Measurements from ENCODE around the gene NFE2L2. TPM values are rescaled to one million over a fixed set of nuclear protein-coding genes. Genes with fewer than 3 reads are reported as not detected.

Gene NFE2L2
- total RNA-seq, 1 donor from 2014 or later, result 56.2 TPM

GRCh38 chr2:177289824-177290628 is 25.5 kb upstream of the NFE2L2 start:
- DNase-seq (ENCODE audit: low spot score), result peak; percentile 37
- Mint-ChIP-seq H3K36me3 (ENCODE audit: low read depth) (peaks cover 8% of the 10 kb centered on the region), H3K9me3 (no peaks in the 10 kb centered on the region), H3K27ac (peak overlapping the region; percentile 79), H3K4me1 (ENCODE audit: low read depth) (peaks cover 46% of the 10 kb centered on the region), H3K27me3 (ENCODE audit: low read depth) (no peaks in the 10 kb centered on the region), H3K4me3 (ENCODE audit: low read depth) (peak overlapping the region; percentile 61)
- intact Hi-C loops (cut with micrococcal nuclease), result loop anchor here (1.0 to 10.0 kb wide), 5 partner anchors 25 to 124 kb away; partner anchors contain the start of gene HNRNPA3

- H3K4me1 Mint-ChIP-seq (ENCODE audit: low read depth), result peaks cover 42% of the 10 kb centered on the region
Observed at GRCh38 chr2:177287814-177288213, 23.3 kb upstream of the NFE2L2 start.

GRCh38 chr2:177285892-177286715 is 21.6 kb upstream of the NFE2L2 start:
- DNase-seq (ENCODE audit: low spot score), result no peak
- Mint-ChIP-seq H3K27ac (no peak overlapping the region), H3K27me3 (ENCODE audit: low read depth) (no peaks in the 10 kb centered on the region), H3K4me3 (ENCODE audit: low read depth) (no peak overlapping the region), H3K36me3 (ENCODE audit: low read depth) (peaks cover 7% of the 10 kb centered on the region), H3K4me1 (ENCODE audit: low read depth) (peaks cover 33% of the 10 kb centered on the region), H3K9me3 (no peaks in the 10 kb centered on the region)
- intact Hi-C loops (cut with micrococcal nuclease), result no loop called here

More at GRCh38 chr2:177287814-177288213, 23.3 kb upstream of the NFE2L2 start:
- no peak overlapping the region for H3K4me3 Mint-ChIP-seq (ENCODE audit: low read depth)
- intact Hi-C loops (cut with micrococcal nuclease), result no loop called here
- no peak overlapping the region for H3K27ac Mint-ChIP-seq
- H3K27me3 Mint-ChIP-seq (ENCODE audit: low read depth), result no peaks in the 10 kb centered on the region
- DNase-seq (ENCODE audit: low spot score), result no peak
- H3K36me3 Mint-ChIP-seq (ENCODE audit: low read depth), result peaks cover 10% of the 10 kb centered on the region
- no peaks in the 10 kb centered on the region for H3K9me3 Mint-ChIP-seq

GRCh38 chr2:177284531-177284930 is 20.0 kb upstream of the NFE2L2 start:
- no peak for DNase-seq (ENCODE audit: low spot score)
- Mint-ChIP-seq H3K9me3 (no peaks in the 10 kb centered on the region), H3K27me3 (ENCODE audit: low read depth) (no peaks in the 10 kb centered on the region), H3K4me1 (ENCODE audit: low read depth) (peaks cover 22% of the 10 kb centered on the region), H3K27ac (no peak overlapping the region), H3K4me3 (ENCODE audit: low read depth) (no peak overlapping the region), H3K36me3 (ENCODE audit: low read depth) (peaks cover 9% of the 10 kb centered on the region)
- intact Hi-C loops (cut with micrococcal nuclease), result no loop called here

- H3K4me3 Mint-ChIP-seq (ENCODE audit: low read depth), result no peak overlapping the region
- H3K9me3 Mint-ChIP-seq, result no peaks in the 10 kb centered on the region
- H3K27ac Mint-ChIP-seq, result no peak overlapping the region
- no peak for DNase-seq (ENCODE audit: low spot score)
- peaks cover 18% of the 10 kb centered on the region for H3K4me1 Mint-ChIP-seq (ENCODE audit: low read depth)
- peaks cover 9% of the 10 kb centered on the region for H3K36me3 Mint-ChIP-seq (ENCODE audit: low read depth)
- H3K27me3 Mint-ChIP-seq (ENCODE audit: low read depth), result no peaks in the 10 kb centered on the region
- intact Hi-C loops (cut with micrococcal nuclease), result no loop called here
Observed at GRCh38 chr2:177283906-177284305, 19.4 kb upstream of the NFE2L2 start.

GRCh38 chr2:177282787-177283572 is 18.5 kb upstream of the NFE2L2 start:
- Mint-ChIP-seq H3K4me3 (ENCODE audit: low read depth) (no peak overlapping the region), H3K9me3 (no peaks in the 10 kb centered on the region), H3K4me1 (ENCODE audit: low read depth) (peaks cover 18% of the 10 kb centered on the region), H3K36me3 (ENCODE audit: low read depth) (peaks cover 9% of the 10 kb centered on the region), H3K27ac (no peak overlapping the region), H3K27me3 (ENCODE audit: low read depth) (no peaks in the 10 kb centered on the region)
- intact Hi-C loops (cut with micrococcal nuclease), result no loop called here
- no peak for DNase-seq (ENCODE audit: low spot score)

GRCh38 chr2:177282181-177282641 is 17.7 kb upstream of the NFE2L2 start:
- Mint-ChIP-seq H3K27me3 (ENCODE audit: low read depth) (no peaks in the 10 kb centered on the region), H3K9me3 (no peaks in the 10 kb centered on the region), H3K4me1 (ENCODE audit: low read depth) (peaks cover 16% of the 10 kb centered on the region), H3K4me3 (ENCODE audit: low read depth) (no peak overlapping the region), H3K36me3 (ENCODE audit: low read depth) (peaks cover 9% of the 10 kb centered on the region), H3K27ac (no peak overlapping the region)
- DNase-seq (ENCODE audit: low spot score), result no peak
- intact Hi-C loops (cut with micrococcal nuclease), result no loop called here

GRCh38 chr2:177281400-177282180 is 17.1 kb upstream of the NFE2L2 start:
- intact Hi-C loops (cut with micrococcal nuclease), result no loop called here
- no peaks in the 10 kb centered on the region for H3K27me3 Mint-ChIP-seq (ENCODE audit: low read depth)
- DNase-seq (ENCODE audit: low spot score), result no peak
- H3K9me3 Mint-ChIP-seq, result no peaks in the 10 kb centered on the region
- H3K36me3 Mint-ChIP-seq (ENCODE audit: low read depth), result peaks cover 9% of the 10 kb centered on the region
- H3K4me1 Mint-ChIP-seq (ENCODE audit: low read depth), result peaks cover 16% of the 10 kb centered on the region
- H3K4me3 Mint-ChIP-seq (ENCODE audit: low read depth), result no peak overlapping the region
- no peak overlapping the region for H3K27ac Mint-ChIP-seq

- no peak overlapping the region for H3K4me3 Mint-ChIP-seq (ENCODE audit: low read depth)
- no peaks in the 10 kb centered on the region for H3K27me3 Mint-ChIP-seq (ENCODE audit: low read depth)
- peaks cover 10% of the 10 kb centered on the region for H3K4me1 Mint-ChIP-seq (ENCODE audit: low read depth)
- intact Hi-C loops (cut with micrococcal nuclease), result no loop called here
- H3K9me3 Mint-ChIP-seq, result no peaks in the 10 kb centered on the region
- H3K36me3 Mint-ChIP-seq (ENCODE audit: low read depth), result peaks cover 5% of the 10 kb centered on the region
- H3K27ac Mint-ChIP-seq, result no peak overlapping the region
- no peak for DNase-seq (ENCODE audit: low spot score)
Observed at GRCh38 chr2:177279847-177280246, 15.3 kb upstream of the NFE2L2 start.

GRCh38 chr2:177275743-177276055 is 11.2 kb upstream of the NFE2L2 start:
- H3K4me1 Mint-ChIP-seq (ENCODE audit: low read depth), result peaks cover 13% of the 10 kb centered on the region
- no peaks in the 10 kb centered on the region for H3K9me3 Mint-ChIP-seq
- H3K36me3 Mint-ChIP-seq (ENCODE audit: low read depth), result peaks cover 2% of the 10 kb centered on the region
- no peak overlapping the region for H3K27ac Mint-ChIP-seq
- no peaks in the 10 kb centered on the region for H3K27me3 Mint-ChIP-seq (ENCODE audit: low read depth)
- no peak for DNase-seq (ENCODE audit: low spot score)
- intact Hi-C loops (cut with micrococcal nuclease), result no loop called here
- no peak overlapping the region for H3K4me3 Mint-ChIP-seq (ENCODE audit: low read depth)

- no peak for DNase-seq (ENCODE audit: low spot score)
- Mint-ChIP-seq H3K4me3 (ENCODE audit: low read depth) (no peak overlapping the region), H3K36me3 (ENCODE audit: low read depth) (peaks cover 3% of the 10 kb centered on the region), H3K4me1 (ENCODE audit: low read depth) (peaks cover 17% of the 10 kb centered on the region), H3K27ac (no peak overlapping the region), H3K9me3 (no peaks in the 10 kb centered on the region), H3K27me3 (ENCODE audit: low read depth) (no peaks in the 10 kb centered on the region)
- intact Hi-C loops (cut with micrococcal nuclease), result no loop called here
Observed at GRCh38 chr2:177275040-177275742, 10.7 kb upstream of the NFE2L2 start.
